Measurements from ENCODE around the gene SNX3.

- TF ChIP-seq, protein P1, sequence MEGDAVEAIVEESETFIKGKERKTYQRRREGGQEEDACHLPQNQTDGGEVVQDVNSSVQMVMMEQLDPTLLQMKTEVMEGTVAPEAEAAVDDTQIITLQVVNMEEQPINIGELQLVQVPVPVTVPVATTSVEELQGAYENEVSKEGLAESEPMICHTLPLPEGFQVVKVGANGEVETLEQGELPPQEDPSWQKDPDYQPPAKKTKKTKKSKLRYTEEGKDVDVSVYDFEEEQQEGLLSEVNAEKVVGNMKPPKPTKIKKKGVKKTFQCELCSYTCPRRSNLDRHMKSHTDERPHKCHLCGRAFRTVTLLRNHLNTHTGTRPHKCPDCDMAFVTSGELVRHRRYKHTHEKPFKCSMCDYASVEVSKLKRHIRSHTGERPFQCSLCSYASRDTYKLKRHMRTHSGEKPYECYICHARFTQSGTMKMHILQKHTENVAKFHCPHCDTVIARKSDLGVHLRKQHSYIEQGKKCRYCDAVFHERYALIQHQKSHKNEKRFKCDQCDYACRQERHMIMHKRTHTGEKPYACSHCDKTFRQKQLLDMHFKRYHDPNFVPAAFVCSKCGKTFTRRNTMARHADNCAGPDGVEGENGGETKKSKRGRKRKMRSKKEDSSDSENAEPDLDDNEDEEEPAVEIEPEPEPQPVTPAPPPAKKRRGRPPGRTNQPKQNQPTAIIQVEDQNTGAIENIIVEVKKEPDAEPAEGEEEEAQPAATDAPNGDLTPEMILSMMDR (IDR thresholded peaks at IDR 0.05; ENCODE audit: low read depth, low read length) = peak; percentile 24; the same call in 1 of the 2 replicates
- no peak for TF ChIP-seq EZH2phosphoT487 (IDR thresholded peaks at IDR 0.05; ENCODE audit: low read depth)
These were observed 12.8 kb downstream of the SNX3 start for GRCh38 chr6:108247965-108248536.
